GM12873 (cell line): Measurements from ENCODE around the gene KLRG1.

Source experiments
- TF ChIP-seq, protein P1 (sequence below): IDR thresholded peaks from 2 replicates; pipeline ENCODE4 v1.5.1; 2012; ENCODE audit warnings: low read depth, mild to moderate bottlenecking, moderate library complexity, low read length, control low read depth; ENCODE audit not compliant: insufficient read depth; ENCODE audit errors: missing control alignments

KLRG1 gene

GRCh38 chr12:8957561-8957960 is 31.8 kb upstream of the KLRG1 start:
- TF ChIP-seq, protein P1, sequence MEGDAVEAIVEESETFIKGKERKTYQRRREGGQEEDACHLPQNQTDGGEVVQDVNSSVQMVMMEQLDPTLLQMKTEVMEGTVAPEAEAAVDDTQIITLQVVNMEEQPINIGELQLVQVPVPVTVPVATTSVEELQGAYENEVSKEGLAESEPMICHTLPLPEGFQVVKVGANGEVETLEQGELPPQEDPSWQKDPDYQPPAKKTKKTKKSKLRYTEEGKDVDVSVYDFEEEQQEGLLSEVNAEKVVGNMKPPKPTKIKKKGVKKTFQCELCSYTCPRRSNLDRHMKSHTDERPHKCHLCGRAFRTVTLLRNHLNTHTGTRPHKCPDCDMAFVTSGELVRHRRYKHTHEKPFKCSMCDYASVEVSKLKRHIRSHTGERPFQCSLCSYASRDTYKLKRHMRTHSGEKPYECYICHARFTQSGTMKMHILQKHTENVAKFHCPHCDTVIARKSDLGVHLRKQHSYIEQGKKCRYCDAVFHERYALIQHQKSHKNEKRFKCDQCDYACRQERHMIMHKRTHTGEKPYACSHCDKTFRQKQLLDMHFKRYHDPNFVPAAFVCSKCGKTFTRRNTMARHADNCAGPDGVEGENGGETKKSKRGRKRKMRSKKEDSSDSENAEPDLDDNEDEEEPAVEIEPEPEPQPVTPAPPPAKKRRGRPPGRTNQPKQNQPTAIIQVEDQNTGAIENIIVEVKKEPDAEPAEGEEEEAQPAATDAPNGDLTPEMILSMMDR: no peak

DNA sequence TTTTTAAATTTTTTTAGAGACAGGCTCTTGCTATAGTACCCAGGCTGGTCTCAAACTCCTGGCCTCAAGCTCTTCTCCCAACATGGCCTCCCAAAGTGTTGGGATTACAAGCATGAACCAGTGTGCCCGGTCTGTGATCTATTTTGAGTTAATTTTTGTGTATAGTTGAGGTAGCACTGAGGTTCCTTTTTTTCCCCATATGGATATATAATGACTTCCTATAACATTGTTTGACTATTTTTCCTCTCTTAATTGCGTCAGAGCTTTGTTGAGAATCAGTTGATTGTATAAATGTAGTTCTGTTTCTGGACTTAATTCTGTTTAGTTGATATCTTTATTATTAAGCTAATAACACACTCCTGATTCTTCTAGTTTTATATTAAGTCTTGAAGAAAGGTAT is 31.3 kb upstream of the KLRG1 start:
- TF ChIP-seq, protein P1: no peak

- TF ChIP-seq, protein P1: no peak
Observed at GRCh38 chr12:8960176-8960575, 29.2 kb upstream of the KLRG1 start.

GRCh38 chr12:8968761-8969160 is 20.6 kb upstream of the KLRG1 start:
- TF ChIP-seq, protein P1: no peak

DNA sequence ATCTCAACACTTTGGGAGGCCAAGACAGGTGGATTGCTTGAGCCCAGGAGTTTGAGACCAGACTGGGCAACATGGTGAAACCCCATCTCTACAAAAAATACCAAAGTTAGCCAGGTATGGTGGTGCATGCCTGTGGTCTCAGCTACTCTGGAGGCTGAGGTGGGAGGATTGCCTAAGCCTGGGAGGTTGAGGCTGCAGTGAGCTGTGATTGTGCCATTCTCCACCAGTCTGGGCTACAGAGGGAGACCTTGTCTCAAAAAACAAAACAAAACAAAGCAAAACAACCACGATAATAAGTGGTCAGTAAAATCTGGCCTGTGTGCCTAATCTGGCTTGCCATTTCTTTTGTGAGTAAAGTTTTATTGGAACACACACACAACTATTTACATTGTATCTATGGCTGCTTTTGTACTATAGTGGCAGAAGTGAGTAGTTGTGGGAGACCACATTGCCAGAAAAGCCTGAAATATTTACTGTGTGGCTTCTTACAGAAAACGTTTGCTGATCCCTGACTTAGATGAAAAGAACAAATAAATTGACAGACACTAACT is 19.4 kb upstream of the KLRG1 start:
- TF ChIP-seq, protein P1: no peak

- TF ChIP-seq, protein P1: no peak
Observed at GRCh38 chr12:8970432-8970831, 18.9 kb upstream of the KLRG1 start.

GRCh38 chr12:8980137-8980536 is 9.2 kb upstream of the KLRG1 start:
- TF ChIP-seq, protein P1: no peak
